Epithelial cell of proximal tubule (primary cell): ENCODE measurements around the gene PRSS38. TPM values are rescaled to one million over a fixed set of nuclear protein-coding genes. Genes with fewer than 3 reads are reported as not detected.

Source experiments
- DNase-seq: peaks from one replicate; pipeline ENCODE4 v3.0.0-alpha.2; 2011; ENCODE audit warnings: low read depth
- H3K4me3 ChIP-seq: 2 replicates; pipeline ENCODE4 v1.5.1; 2011; ENCODE audit warnings: low read depth, mild to moderate bottlenecking, low read length
- total RNA-seq: library from RNA; depleted of rRNA; stranded (reverse); fragments of >200 nt; gene quantifications from 2 replicates; pipeline ENCODE4 v1.2.3, GENCODE V29; 2015
- TF ChIP-seq, protein P1 (sequence below): conservative IDR thresholded peaks from 2 replicates; pipeline ENCODE4 v1.5.1; 2012; ENCODE audit warnings: low read depth, mild to moderate bottlenecking, low read length

Gene PRSS38
- total RNA-seq, 1 donor from 2014 or later, result not detected

DNA sequence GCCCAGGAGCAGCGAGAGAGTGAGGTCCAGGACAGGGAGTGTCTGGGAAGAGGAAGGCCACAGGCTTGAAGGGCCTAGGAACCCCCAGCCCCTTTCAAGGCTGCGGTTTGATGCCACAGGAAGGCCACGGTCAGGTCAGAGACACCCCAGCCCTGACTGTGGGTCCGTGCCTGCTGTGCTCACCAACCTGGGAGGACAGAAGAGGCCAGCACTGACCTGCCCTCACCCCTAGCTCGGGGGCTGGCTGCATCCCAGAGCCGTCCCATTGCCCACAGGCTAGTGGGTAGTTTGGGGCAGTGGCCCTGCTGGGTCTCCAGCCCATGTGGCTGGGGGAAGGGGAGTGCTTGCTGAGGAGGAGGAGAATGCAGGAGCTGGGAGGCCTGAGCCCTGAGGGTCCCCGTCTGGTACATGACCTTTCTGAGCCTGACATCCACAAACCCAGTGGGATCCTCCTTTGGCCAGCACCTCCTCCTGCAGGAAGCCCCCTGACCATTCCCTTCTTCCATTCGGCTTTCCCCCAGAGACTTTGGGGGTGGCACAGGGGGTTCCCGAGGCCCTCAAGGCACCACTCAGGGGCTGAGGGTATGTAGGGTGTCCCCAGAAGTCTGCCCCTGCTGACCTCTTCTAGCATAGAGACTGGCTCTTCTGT, 77.9 kb downstream of the PRSS38 start:
- TF ChIP-seq, protein P1, sequence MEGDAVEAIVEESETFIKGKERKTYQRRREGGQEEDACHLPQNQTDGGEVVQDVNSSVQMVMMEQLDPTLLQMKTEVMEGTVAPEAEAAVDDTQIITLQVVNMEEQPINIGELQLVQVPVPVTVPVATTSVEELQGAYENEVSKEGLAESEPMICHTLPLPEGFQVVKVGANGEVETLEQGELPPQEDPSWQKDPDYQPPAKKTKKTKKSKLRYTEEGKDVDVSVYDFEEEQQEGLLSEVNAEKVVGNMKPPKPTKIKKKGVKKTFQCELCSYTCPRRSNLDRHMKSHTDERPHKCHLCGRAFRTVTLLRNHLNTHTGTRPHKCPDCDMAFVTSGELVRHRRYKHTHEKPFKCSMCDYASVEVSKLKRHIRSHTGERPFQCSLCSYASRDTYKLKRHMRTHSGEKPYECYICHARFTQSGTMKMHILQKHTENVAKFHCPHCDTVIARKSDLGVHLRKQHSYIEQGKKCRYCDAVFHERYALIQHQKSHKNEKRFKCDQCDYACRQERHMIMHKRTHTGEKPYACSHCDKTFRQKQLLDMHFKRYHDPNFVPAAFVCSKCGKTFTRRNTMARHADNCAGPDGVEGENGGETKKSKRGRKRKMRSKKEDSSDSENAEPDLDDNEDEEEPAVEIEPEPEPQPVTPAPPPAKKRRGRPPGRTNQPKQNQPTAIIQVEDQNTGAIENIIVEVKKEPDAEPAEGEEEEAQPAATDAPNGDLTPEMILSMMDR, result no peak
- DNase-seq, result no peak
- H3K4me3 ChIP-seq, result no peak overlapping the region

DNA sequence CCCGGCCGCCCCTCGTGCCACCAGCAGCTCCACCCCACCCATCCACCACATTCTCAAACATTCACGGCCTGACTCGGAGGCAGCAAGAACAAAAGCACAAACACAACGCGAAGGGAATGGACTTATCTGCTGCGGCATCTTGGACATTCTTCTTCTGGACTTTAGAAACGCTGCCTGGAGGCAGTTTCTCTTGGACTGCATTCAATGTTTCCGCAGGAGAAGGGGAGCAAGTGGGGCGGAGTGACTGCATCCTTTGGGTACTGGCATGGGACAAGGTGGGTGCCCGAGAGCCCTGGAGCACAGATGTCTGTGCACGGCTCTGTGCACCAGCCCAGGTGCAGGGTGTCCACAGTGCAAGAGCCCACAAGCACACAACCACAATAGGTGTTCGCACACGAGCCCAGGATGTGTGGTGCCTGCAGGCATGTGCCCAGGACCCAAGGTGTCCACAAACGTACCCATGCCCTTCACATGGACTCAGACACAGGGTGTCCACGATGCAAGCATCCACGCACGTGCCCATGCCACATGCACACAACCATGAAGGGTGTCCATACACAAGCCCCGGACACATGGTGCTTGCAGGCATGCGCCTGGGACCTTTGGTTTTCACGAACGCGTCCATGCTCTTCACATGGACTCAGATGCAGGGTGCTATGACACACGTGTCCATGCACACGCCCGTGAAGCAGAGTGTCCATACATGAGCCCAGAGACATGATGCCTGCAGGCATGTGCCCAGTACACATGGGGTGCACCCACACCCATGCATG, 78.7 kb downstream of the PRSS38 start:
- no peak overlapping the region for H3K4me3 ChIP-seq
- TF ChIP-seq, protein P1, result no peak
- DNase-seq, result no peak

DNA sequence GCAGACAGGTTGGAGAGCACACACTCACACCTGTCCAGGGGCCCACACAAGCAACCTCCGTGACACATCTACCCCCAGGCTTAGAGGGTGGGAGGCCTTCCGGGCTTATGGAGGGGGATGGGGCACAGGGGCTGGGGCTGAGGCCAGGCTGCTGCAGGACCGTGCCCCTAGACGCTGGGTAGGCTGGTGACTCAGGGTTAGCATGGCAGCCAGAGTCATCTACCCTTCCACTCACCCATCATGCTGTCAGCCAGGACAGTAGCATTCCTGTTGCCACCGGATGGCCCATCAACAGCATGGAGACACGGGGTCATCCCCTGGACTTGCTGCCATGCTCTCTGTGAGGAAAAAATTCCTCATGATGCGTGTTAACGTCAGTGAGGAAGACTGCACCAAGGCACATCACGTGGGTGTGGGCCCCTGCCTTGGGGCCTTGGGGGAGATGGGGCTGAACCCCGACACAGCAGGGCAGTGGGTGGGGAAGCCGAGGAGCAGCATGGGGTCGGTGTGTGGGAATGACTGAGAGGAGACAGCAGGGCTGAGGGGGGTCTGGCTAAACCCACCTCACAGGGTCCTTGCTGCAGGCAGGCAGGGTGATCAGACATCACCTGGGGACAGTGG, 79.5 kb downstream of the PRSS38 start:
- no peak overlapping the region for H3K4me3 ChIP-seq
- TF ChIP-seq, protein P1, result no peak

More for the DNA sequence above, 79.5 kb downstream of the PRSS38 start:
- DNase-seq, result no peak

Other genes starting within 250 kb of the PRSS38 start
- gene JMJD4, start 80.4 kb upstream of the PRSS38 start, total RNA-seq, result 13.5 and 28.2 TPM in 2 replicates
- gene SNAP47, start 80.2 kb upstream of the PRSS38 start, total RNA-seq, result 36.3 and 40.7 TPM in 2 replicates
- gene WNT9A, start 132.3 kb downstream of the PRSS38 start, total RNA-seq, result 2.1 and 2.7 TPM in 2 replicates
- not detected in 2 replicates for gene WNT3A, start 191.3 kb downstream of the PRSS38 start, total RNA-seq